Caco-2 (cell line): Measurements from ENCODE around the gene ENOX1. TPM values are rescaled to one million over a fixed set of nuclear protein-coding genes. Genes with fewer than 3 reads are reported as not detected.
A peak's percentile ranks its signal among the peaks of the same experiment; 100 is the strongest.

Experiments used
- BruUV-seq: library from RNA; stranded (reverse); fragments of 400-500 nt; replicated peaks from 2 replicates; lab custom pipeline; 2021; lab: Mats Ljungman, UMichigan
- CTCF ChIA-PET: fragments of 300-600 bp; sonication (Branson Sonifier 250); formaldehyde crosslinking; loops from one replicate; lab custom pipeline; 2022; ENCODE audit warnings: antibody characterized with exemption; lab: Charles Lee
- POLR2A ChIA-PET: fragments of 300-600 bp; sonication (Branson Sonifier 250); formaldehyde crosslinking; loops from one replicate; lab custom pipeline; 2022; ENCODE audit warnings: antibody characterized with exemption; lab: Charles Lee
- DNase-seq, 2 experiments: peaks; one replicate each; pipeline versions ENCODE4 v3.0.0 to v3.0.0-alpha.2; 2020 to 2022
- H3K27me3 ChIP-seq: replicated peaks from 2 replicates; pipeline ENCODE4 v1.6.0; 2011; ENCODE audit warnings: low read length; ENCODE audit not compliant: control insufficient read depth, insufficient read depth
- H3K36me3 ChIP-seq: 2 replicates; pipeline ENCODE4 v1.5.1; 2011; ENCODE audit warnings: low read length; ENCODE audit not compliant: control insufficient read depth, insufficient read depth
- H3K4me1 ChIP-seq: fragments of 250-450 bp; sonication (Bioruptor Pico); 2 replicates; pipeline ENCODE4 v1.5.1; 2020; ENCODE audit warnings: mild to moderate bottlenecking
- H3K4me3 ChIP-seq: 2 replicates; pipeline ENCODE4 v1.5.1; 2011; ENCODE audit warnings: low read depth, mild to moderate bottlenecking, control low read depth, low read length
- H3K9me3 ChIP-seq: fragments of 250-450 bp; sonication (Bioruptor Pico); 2 replicates; pipeline ENCODE4 v1.5.1; 2020; ENCODE audit warnings: mild to moderate bottlenecking, moderate library complexity
- H3K27ac Mint-ChIP-seq: one replicate; pipeline ENCODE4 v1.8.0; 2022; ENCODE audit warnings: mixed read lengths; ENCODE audit not compliant: unreplicated experiment
- H3K27me3 Mint-ChIP-seq: one replicate; pipeline ENCODE4 v1.8.0; 2022; ENCODE audit warnings: mixed read lengths; ENCODE audit not compliant: insufficient read depth, unreplicated experiment
- H3K36me3 Mint-ChIP-seq: one replicate; pipeline ENCODE4 v1.8.0; 2022; ENCODE audit warnings: mild to moderate bottlenecking, mixed read lengths; ENCODE audit not compliant: insufficient read depth, unreplicated experiment
- H3K4me1 Mint-ChIP-seq: one replicate; pipeline ENCODE4 v1.8.0; 2022; ENCODE audit warnings: low read depth, mixed read lengths; ENCODE audit not compliant: unreplicated experiment
- H3K4me3 Mint-ChIP-seq: one replicate; pipeline ENCODE4 v1.8.0; 2022; ENCODE audit warnings: mild to moderate bottlenecking, moderate library complexity, mixed read lengths; ENCODE audit not compliant: unreplicated experiment
- H3K9me3 Mint-ChIP-seq: one replicate; pipeline ENCODE4 v1.8.0; 2022; ENCODE audit warnings: mixed read lengths; ENCODE audit not compliant: unreplicated experiment
- intact Hi-C: fragments of 100-400 bp; cut with micrococcal nuclease; formaldehyde crosslinking; loops from one replicate; pipeline ENCODE4 v1.10.0; 2022; ENCODE audit not compliant: unreplicated experiment
- total RNA-seq: library from RNA; stranded (reverse); gene quantifications from 2 replicates; pipeline ENCODE4 v1.2.3, GENCODE V29; 2022
- TF ChIP-seq, protein P1 (sequence below), 2 experiments: fragments of 200-600 bp in 1 of 2; IDR thresholded peaks; 1 replicate in 1 of 2; 2 replicates in 1 of 2; pipeline versions ENCODE4 v1.5.1 to v1.8.0; 2011 to 2022; ENCODE audit warnings: antibody characterized with exemption in 1 of 2, control low read depth in 1 of 2, inconsistent platforms in 1 of 2, low read depth in 1 of 2, low read length in 1 of 2, mild to moderate bottlenecking in 1 of 2, moderate library complexity in 1 of 2; ENCODE audit not compliant: insufficient read depth in 1 of 2, severe bottlenecking in 1 of 2, unreplicated experiment in 1 of 2

The ENOX1 gene
- total RNA-seq, 1 experiment from 2014 or later = 9.1 TPM

- Histone ChIP-seq H3K4me1 (peaks cover 38% of the 10 kb centered on the region), H3K9me3 (no peaks in the 10 kb centered on the region), H3K27me3 (no peaks in the 10 kb centered on the region), H3K4me3 (no peak overlapping the region), H3K36me3 (no peaks in the 10 kb centered on the region)
- Mint-ChIP-seq H3K4me1 (peaks cover 28% of the 10 kb centered on the region), H3K27ac (no peak overlapping the region), H3K27me3 (no peaks in the 10 kb centered on the region), H3K9me3 (no peaks in the 10 kb centered on the region), H3K36me3 (no peaks in the 10 kb centered on the region), H3K4me3 (no peak overlapping the region)
- CTCF ChIA-PET = no interaction called here
- TF ChIP-seq, protein P1, sequence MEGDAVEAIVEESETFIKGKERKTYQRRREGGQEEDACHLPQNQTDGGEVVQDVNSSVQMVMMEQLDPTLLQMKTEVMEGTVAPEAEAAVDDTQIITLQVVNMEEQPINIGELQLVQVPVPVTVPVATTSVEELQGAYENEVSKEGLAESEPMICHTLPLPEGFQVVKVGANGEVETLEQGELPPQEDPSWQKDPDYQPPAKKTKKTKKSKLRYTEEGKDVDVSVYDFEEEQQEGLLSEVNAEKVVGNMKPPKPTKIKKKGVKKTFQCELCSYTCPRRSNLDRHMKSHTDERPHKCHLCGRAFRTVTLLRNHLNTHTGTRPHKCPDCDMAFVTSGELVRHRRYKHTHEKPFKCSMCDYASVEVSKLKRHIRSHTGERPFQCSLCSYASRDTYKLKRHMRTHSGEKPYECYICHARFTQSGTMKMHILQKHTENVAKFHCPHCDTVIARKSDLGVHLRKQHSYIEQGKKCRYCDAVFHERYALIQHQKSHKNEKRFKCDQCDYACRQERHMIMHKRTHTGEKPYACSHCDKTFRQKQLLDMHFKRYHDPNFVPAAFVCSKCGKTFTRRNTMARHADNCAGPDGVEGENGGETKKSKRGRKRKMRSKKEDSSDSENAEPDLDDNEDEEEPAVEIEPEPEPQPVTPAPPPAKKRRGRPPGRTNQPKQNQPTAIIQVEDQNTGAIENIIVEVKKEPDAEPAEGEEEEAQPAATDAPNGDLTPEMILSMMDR (IDR thresholded peaks at IDR 0.05; ENCODE audit: insufficient read depth in 1 of 2, low read depth in 1 of 2, low read length in 1 of 2, severe bottlenecking in 1 of 2, unreplicated experiment in 1 of 2) = no peak
- DNase-seq = no peak
- BruUV-seq = no TSS peak
- intact Hi-C loops = loop anchor here (10.0 kb wide), 1 partner anchor 229 kb away; the partner anchor contains the start of gene ENOX1
- POLR2A ChIA-PET = no interaction called here
These were observed 231.1 kb downstream of the ENOX1 start for GRCh38 chr13:43555667-43556066.

DNA sequence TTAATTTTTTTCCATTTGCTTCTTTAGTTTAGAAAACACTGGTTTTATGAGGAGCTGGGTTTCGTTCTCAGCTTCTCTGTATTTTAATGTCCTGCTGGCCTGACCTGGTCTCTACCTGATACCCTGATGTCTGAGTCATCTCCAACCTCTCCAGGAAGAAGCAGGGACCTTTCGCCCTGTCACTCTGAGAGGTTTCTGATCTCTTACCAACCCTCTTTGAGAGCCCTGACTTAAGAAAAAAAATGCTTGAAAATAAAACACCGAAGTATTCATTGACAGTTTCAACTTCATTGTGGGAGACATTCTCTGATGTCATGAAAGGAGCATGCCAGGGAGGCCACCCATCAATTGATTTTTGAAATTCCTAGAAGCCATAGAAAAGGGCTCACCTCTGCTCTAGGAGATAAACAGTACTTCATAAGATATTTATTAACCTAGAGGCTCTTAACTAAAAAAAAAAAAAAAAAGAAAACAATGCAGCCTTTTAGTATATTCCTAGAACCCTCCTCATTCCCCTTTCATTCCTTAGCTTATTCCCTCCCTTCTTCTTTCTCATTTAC lies 234.8 kb downstream of the ENOX1 start:
- no peak overlapping the region for H3K4me3 ChIP-seq
- intact Hi-C loops = loop anchor here (10.0 kb wide), 1 partner anchor 233 kb away; the partner anchor contains the start of gene ENOX1
- TF ChIP-seq, protein P1 (IDR thresholded peaks at IDR 0.05; ENCODE audit: insufficient read depth in 1 of 2, low read depth in 1 of 2, low read length in 1 of 2, severe bottlenecking in 1 of 2, unreplicated experiment in 1 of 2) = no peak
- ChIA-PET POLR2A (no interaction called here), CTCF (interaction anchor here (0.9 kb wide), 1 partner anchor 20 kb away, joined by 3 read pairs; no protein-coding TSS in a partner anchor)
- Mint-ChIP-seq H3K36me3 (no peaks in the 10 kb centered on the region), H3K4me1 (peaks cover 33% of the 10 kb centered on the region), H3K4me3 (no peak overlapping the region), H3K27ac (peak overlapping the region; percentile 27), H3K27me3 (no peaks in the 10 kb centered on the region), H3K9me3 (no peaks in the 10 kb centered on the region)
- peak; percentile 34 to 69 for DNase-seq
- no peaks in the 10 kb centered on the region for H3K9me3 ChIP-seq
- no TSS peak for BruUV-seq
- H3K27me3 ChIP-seq = no peaks in the 10 kb centered on the region
- H3K36me3 ChIP-seq = no peaks in the 10 kb centered on the region
- H3K4me1 ChIP-seq = peaks cover 75% of the 10 kb centered on the region

- H3K4me3 Mint-ChIP-seq = no peak overlapping the region
- H3K9me3 ChIP-seq = no peaks in the 10 kb centered on the region
- TF ChIP-seq, protein P1 (IDR thresholded peaks at IDR 0.05; ENCODE audit: insufficient read depth in 1 of 2, low read depth in 1 of 2, low read length in 1 of 2, severe bottlenecking in 1 of 2, unreplicated experiment in 1 of 2) = no peak
- H3K4me1 ChIP-seq = peaks cover 90% of the 10 kb centered on the region
- intact Hi-C loops = loop anchor here (1.0 to 10.0 kb wide), 2 partner anchors 31 to 242 kb away; no protein-coding TSS in a partner anchor
- no peak overlapping the region for H3K27ac Mint-ChIP-seq
- no peaks in the 10 kb centered on the region for H3K27me3 ChIP-seq
- no peaks in the 10 kb centered on the region for H3K9me3 Mint-ChIP-seq
- no peaks in the 10 kb centered on the region for H3K36me3 ChIP-seq
- no peaks in the 10 kb centered on the region for H3K36me3 Mint-ChIP-seq
- DNase-seq = peak; percentile 35 to 70
- BruUV-seq = no TSS peak
- no peaks in the 10 kb centered on the region for H3K27me3 Mint-ChIP-seq
- peaks cover 10% of the 10 kb centered on the region for H3K4me1 Mint-ChIP-seq
- H3K4me3 ChIP-seq = no peak overlapping the region
- CTCF ChIA-PET = no interaction called here
- POLR2A ChIA-PET = interaction anchor here (0.7 kb wide), 1 partner anchor 30 kb away, joined by 3 read pairs; no protein-coding TSS in a partner anchor
These were observed 240.0 kb downstream of the ENOX1 start for GRCh38 chr13:43546816-43547215.
